ENCODE measurements around the gene HK3.

DNA sequence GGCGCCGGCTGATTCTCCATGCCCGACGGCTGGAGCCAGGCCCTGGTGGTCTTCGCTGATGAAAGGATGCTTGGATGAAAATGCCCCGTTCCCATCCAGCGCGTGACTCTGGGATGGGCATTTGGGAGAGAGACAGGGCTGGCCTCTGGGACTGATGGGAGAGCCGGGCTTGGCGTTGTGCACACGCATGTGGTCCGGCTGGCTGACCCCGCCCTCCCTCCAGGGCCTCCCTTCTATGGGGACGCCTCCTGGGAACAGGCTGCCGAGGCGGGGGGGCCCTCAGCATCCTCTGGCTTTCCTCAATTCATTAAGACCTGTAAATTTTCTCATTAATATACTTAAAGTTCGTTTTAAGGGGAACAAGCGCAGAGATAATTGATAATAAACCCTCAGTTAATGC lies 52.0 kb downstream of the HK3 start:
- TF ChIP-seq POLR2A (IDR thresholded peaks at IDR 0.05), result no peak
- TF ChIP-seq, protein P1, sequence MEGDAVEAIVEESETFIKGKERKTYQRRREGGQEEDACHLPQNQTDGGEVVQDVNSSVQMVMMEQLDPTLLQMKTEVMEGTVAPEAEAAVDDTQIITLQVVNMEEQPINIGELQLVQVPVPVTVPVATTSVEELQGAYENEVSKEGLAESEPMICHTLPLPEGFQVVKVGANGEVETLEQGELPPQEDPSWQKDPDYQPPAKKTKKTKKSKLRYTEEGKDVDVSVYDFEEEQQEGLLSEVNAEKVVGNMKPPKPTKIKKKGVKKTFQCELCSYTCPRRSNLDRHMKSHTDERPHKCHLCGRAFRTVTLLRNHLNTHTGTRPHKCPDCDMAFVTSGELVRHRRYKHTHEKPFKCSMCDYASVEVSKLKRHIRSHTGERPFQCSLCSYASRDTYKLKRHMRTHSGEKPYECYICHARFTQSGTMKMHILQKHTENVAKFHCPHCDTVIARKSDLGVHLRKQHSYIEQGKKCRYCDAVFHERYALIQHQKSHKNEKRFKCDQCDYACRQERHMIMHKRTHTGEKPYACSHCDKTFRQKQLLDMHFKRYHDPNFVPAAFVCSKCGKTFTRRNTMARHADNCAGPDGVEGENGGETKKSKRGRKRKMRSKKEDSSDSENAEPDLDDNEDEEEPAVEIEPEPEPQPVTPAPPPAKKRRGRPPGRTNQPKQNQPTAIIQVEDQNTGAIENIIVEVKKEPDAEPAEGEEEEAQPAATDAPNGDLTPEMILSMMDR (IDR thresholded peaks at IDR 0.05), result no peak
